ENCODE results near the gene CACNA1G. TPM values are rescaled to one million over a fixed set of nuclear protein-coding genes. Genes with fewer than 3 reads are reported as not detected.

The CACNA1G gene
- polyA plus RNA-seq, 1 donor from 2014 or later = 10.9 TPM

- H3F3A ChIP-seq (ENCODE audit: insufficient read depth, low read length, poor library complexity, severe bottlenecking) = no peaks in the 10 kb centered on the region
- H3K4me3 ChIP-seq (ENCODE audit: low read length) = no peak overlapping the region
- H3K36me3 ChIP-seq (ENCODE audit: insufficient read depth, low read length) = no peaks in the 10 kb centered on the region
These were observed 37.3 kb upstream of the CACNA1G start for GRCh38 chr17:50523208-50523607.

GRCh38 chr17:50524838-50525237 lies 35.7 kb upstream of the CACNA1G start:
- Histone ChIP-seq H3K4me3 (ENCODE audit: low read length) (no peak overlapping the region), H4K20me1 (ENCODE audit: insufficient read depth) (no peaks in the 10 kb centered on the region), H3K9ac (ENCODE audit: low read length) (no peak overlapping the region), H3K79me2 (replicated peaks; ENCODE audit: insufficient read depth, low read length) (no peaks in the 10 kb centered on the region), H3K27me3 (ENCODE audit: insufficient read depth, low read depth, low read length) (no peaks in the 10 kb centered on the region), H2AFZ (ENCODE audit: low read depth, low read length) (no peak overlapping the region), H3K9me2 (ENCODE audit: insufficient read depth, low read length) (no peaks in the 10 kb centered on the region), H3K4me2 (ENCODE audit: low read length) (no peak overlapping the region), H3F3A (ENCODE audit: insufficient read depth, low read length, poor library complexity, severe bottlenecking) (no peaks in the 10 kb centered on the region), H3K27ac (ENCODE audit: low read length) (no peak overlapping the region), H3K36me3 (ENCODE audit: insufficient read depth, low read length) (no peaks in the 10 kb centered on the region), H3K9me3 (ENCODE audit: low read length) (no peaks in the 10 kb centered on the region)
- TF ChIP-seq TAF1 (IDR thresholded peaks at IDR 0.05; ENCODE audit: low read depth) = no peak
- TF ChIP-seq REST (IDR thresholded peaks at IDR 0.05; ENCODE audit: borderline replicate concordance) = no peak
- no peak for TF ChIP-seq POLR2AphosphoS5 (IDR thresholded peaks at IDR 0.05)
- TF ChIP-seq MXI1 (conservative IDR thresholded peaks at IDR 0.05; ENCODE audit: poor library complexity, severe bottlenecking) = no peak
- TF ChIP-seq CTCF (IDR thresholded peaks at IDR 0.05; ENCODE audit: poor library complexity, severe bottlenecking) = no peak
- no peak for TF ChIP-seq EP300 (conservative IDR thresholded peaks at IDR 0.05; ENCODE audit: poor library complexity, severe bottlenecking)
- TF ChIP-seq SMC3 (conservative IDR thresholded peaks at IDR 0.05; ENCODE audit: poor library complexity) = no peak

More at GRCh38 chr17:50523208-50523607, 37.3 kb upstream of the CACNA1G start:
- no peaks in the 10 kb centered on the region for H4K20me1 ChIP-seq (ENCODE audit: insufficient read depth)
- TF ChIP-seq POLR2AphosphoS5 (IDR thresholded peaks at IDR 0.05) (no peak), SMC3 (conservative IDR thresholded peaks at IDR 0.05; ENCODE audit: poor library complexity) (no peak), MXI1 (conservative IDR thresholded peaks at IDR 0.05; ENCODE audit: poor library complexity, severe bottlenecking) (no peak), CTCF (IDR thresholded peaks at IDR 0.05; ENCODE audit: poor library complexity, severe bottlenecking) (no peak), RAD21 (conservative IDR thresholded peaks at IDR 0.05) (no peak), TAF1 (IDR thresholded peaks at IDR 0.05; ENCODE audit: low read depth) (no peak), REST (IDR thresholded peaks at IDR 0.05; ENCODE audit: borderline replicate concordance) (no peak), EZH2 (IDR thresholded peaks at IDR 0.05; ENCODE audit: borderline replicate concordance, insufficient read depth, low read length, poor library complexity, severe bottlenecking) (no peak), EP300 (conservative IDR thresholded peaks at IDR 0.05; ENCODE audit: poor library complexity, severe bottlenecking) (no peak)
- H3K9me2 ChIP-seq (ENCODE audit: insufficient read depth, low read length) = no peaks in the 10 kb centered on the region
- no peaks in the 10 kb centered on the region for H3K79me2 ChIP-seq (replicated peaks; ENCODE audit: insufficient read depth, low read length)
- H3K27me3 ChIP-seq (ENCODE audit: insufficient read depth, low read depth, low read length) = no peaks in the 10 kb centered on the region
- no peak overlapping the region for H3K4me2 ChIP-seq (ENCODE audit: low read length)
- no peak overlapping the region for H2AFZ ChIP-seq (ENCODE audit: low read depth, low read length)
- no peak overlapping the region for H3K9ac ChIP-seq (ENCODE audit: low read length)
- no peaks in the 10 kb centered on the region for H3K9me3 ChIP-seq (ENCODE audit: low read length)
- no peak overlapping the region for H3K27ac ChIP-seq (ENCODE audit: low read length)

All from neural cell (in vitro differentiated cells).